GOT3 (cell line): ENCODE results near the gene NUMB.

Source experiments
- DNase-seq: peaks from one replicate; lab custom pipeline; 2025; ENCODE audit warnings: mixed read lengths; lab: John Stamatoyannopoulos, UW

The NUMB gene

GRCh38 chr14:73261075-73261474, 197.3 kb downstream of the NUMB start:
- no peak for DNase-seq

GRCh38 chr14:73260574-73260973, 197.8 kb downstream of the NUMB start:
- DNase-seq: no peak

DNA sequence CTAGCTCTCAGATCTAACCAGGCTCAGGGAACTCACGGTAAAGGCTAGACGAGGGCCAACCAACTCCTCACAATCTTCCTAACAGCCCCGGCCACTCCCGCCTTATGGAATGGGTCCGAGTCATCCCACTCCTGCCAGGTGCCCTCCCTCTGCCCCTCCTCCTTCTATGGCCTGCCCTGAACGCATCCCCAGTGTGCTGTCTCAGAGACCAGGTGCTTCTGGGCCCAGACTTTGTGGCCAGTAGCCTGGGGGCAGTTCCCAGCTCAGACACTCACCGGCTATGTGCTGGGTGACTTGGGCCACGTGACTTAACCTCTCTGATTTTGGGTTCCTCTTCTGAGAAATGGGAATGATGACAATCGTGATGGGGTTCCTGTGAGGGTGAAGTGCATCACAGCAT, 198.5 kb downstream of the NUMB start:
- DNase-seq: no peak

DNA sequence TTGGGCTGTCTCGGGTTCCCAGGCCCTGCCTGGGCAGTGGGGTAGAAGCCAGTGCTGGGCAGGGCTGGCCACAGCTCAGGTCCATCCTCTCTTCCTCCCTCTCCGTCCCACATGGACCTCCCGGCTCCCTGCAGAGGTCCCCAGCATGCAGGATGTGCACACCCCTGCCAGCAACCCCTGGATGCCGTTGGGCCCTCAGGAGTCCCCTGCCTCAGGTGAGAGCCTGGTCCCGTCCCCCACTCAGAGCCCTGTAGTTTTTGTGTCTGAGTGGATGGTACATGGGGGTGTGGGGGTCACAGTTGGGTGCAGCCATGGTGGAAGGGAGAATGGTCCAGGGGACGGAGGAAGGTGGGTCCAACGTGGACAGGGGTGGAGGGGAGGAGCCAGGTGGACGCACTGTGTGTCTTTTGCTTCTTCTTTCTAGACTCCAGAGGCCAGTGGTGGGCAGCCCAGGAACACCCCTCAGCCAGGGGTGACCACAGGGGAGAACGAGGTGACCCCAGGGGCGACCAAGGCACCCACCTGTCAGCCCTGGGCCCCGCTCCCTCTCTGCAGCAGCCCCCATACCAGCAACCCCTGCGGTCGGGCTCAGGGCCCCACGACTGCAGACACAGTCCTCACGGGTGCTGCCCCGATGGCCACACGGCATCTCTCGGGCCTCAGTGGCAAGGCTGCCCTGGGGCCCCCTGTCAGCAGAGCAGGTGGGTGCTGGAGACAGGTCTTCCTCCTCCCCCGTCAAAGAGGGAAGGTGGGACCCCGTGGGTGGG, 199.3 kb downstream of the NUMB start:
- DNase-seq: no peak

GRCh38 chr14:73258076-73258475, 200.3 kb downstream of the NUMB start:
- DNase-seq: no peak

DNA sequence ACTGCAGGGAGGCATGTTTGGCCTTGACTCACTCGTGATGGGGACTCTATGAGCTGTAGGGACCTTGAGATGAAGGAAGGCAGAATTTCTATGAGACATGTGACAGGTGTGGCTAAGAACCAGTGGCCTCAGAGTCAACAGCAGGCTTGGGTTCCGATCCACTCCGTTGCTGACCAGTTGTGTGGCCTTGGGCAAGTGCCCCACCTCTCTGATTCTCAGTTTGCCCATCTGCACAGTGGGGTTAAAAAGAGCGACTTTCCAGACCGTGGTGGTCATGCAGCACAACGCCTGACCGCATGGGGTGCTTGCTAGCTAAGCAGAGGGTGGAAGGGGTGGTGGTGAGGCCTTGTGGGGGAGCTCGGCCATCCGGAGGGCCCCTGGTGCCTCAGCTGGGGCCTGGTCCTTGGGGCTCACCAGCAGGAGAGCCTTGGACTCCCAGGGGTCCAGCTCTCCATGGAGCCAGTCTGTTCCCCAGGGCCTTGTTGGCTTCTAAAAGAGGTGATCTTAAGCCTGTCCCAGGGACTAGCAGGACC, 202.6 kb downstream of the NUMB start:
- no peak for DNase-seq

- no peak for DNase-seq
Observed at GRCh38 chr14:73255005-73255400, 203.3 kb downstream of the NUMB start.

DNA sequence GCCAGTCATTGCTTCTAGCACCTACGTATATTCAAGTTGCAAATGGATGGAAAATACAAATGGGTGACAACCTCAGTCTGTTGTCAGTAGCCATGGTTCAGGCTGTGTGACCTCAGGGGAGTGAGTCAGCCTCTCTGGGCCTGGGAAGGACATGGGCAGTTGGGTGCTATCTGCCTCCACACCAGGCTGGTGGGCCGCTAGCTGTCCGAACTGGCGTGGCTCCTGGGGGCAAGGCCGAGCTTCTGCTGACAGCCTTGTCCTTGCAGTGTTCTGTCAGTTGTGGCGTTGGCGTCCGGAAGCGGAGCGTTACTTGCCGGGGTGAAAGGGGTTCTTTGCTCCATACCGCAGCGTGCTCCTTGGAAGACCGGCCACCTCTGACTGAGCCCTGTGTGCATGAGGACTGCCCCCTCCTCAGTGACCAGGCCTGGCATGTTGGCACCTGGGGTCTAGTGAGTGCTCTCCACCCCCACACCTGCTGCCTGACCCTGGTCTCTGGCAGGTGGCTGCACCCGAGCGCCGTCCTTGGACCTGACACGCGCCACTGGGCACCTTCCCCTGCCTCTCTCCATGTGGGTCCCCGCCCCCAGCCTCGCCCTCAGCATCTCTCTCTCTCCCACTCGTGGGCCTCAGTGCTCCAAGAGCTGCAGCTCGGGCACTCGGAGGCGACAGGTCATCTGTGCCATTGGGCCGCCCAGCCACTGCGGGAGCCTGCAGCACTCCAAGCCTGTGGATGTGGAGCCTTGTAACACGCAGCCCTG, 203.9 kb downstream of the NUMB start:
- no peak for DNase-seq

DNA sequence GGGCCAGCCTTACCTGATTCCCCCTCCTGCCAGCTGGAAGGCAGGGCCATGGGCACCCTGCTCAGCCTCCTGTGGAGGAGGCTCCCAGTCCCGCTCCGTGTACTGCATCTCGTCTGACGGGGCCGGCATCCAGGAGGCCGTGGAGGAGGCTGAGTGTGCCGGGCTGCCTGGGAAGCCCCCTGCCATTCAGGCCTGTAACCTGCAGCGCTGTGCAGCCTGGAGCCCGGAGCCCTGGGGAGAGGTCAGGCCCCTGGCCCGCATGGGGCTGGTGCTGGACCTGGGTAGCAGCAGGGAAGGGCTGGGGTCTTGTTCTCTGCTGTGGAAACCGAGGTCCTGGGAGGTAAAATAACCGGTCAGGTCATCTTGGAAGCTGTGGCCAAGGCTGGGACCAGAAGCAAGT, 204.6 kb downstream of the NUMB start:
- no peak for DNase-seq

DNA sequence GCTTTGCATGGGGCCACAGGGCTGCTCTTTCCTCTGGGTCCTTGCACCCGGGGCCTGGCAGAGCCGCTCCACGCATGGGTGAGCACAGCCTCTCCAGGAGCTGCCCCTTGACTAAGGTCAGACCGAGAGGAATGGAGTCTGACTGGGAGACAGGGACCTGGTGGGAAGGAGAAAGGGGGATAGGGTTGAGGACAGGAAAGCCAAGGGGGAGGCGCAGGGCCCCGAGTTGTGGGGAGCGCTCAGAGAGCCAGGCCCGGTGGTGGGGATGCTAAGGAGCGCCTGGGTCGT, 205.1 kb downstream of the NUMB start:
- DNase-seq: no peak

GRCh38 chr14:73252491-73253322, 205.6 kb downstream of the NUMB start:
- no peak for DNase-seq

DNA sequence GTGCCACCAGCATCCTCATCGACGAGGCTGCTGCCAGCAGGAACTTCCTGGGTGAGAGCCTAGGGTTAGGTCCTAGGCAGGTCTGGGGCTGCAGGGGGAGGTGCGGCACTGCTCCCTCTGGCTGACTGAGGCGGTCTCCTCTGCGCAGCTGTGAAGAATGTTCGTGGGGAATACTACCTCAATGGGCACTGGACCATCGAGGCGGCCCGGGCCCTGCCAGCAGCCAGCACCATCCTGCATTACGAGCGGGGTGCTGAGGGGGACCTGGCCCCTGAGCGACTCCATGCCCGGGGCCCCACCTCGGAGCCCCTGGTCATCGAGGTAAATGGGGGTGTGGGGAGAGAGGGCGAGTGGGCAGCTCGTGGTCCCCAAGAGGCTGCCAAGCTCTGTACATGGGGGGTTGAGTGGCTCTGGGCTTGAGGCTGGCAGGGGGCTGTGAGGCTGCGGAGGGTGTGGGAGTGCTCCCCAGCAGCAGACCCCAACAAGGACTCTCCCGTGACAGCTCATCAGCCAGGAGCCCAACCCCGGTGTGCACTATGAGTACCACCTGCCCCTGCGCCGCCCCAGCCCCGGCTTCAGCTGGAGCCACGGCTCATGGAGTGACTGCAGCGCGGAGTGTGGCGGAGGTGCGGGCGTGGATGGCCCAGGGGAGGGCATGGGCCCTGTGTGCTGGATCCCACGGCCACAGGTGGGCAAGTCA, 206.7 kb downstream of the NUMB start:
- no peak for DNase-seq

DNA sequence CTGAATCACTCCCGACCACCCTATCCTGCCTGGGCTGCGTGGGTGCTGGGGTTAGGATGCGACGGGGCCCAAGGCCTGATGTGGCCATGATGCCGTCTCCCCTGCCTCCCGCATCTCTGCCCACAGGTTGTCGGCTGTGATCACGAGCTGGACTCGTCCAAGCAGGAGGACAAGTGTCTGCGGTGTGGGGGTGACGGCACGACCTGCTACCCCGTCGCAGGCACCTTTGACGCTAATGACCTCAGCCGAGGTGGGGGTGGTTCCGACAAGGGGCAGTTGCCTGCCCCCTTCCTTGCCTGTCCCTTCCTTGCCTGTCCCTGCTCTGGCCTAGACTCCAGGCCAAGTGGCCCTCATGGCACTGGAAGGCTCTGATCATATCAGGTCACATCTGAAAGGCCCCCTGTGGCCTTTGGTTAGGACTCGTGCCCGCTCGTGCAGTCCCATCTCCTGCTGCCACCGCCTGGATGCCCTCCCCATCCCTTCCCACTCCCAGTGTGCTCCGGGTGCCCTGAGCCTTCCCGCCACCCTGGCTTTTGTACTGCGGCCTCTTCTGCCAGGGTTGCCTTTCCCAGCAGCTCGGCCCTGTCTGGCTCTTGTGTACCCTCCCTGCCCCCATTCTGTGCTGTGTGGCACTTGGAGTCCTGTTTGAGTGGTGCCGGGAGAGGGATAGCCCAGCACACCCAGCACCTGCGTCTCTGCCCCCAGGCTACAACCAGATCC, 207.4 kb downstream of the NUMB start:
- no peak for DNase-seq

- DNase-seq: no peak
Observed at GRCh38 chr14:73250317-73250713, 208.0 kb downstream of the NUMB start.

- DNase-seq: no peak
Observed at GRCh38 chr14:73249564-73250316, 208.6 kb downstream of the NUMB start.

DNA sequence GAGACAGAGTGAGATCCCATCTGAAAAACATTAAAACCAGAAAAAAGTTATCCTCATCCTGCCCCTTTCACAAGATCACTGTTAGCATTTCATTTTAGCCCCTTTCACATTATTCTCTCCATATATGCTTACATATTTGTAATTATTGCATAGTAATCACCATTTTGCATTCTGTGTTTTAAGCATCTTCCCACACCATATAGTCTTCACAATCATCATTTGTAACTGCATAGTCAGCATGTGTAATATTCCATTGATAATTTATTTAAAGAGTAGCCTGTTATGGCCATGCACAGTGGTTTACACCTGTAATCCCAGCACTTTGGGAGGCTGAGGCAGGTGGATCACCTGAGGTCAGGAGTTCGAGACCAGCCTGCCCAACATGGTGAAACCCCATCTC, 209.2 kb downstream of the NUMB start:
- no peak for DNase-seq

GRCh38 chr14:73248108-73248868, 210.1 kb downstream of the NUMB start:
- DNase-seq: no peak

DNA sequence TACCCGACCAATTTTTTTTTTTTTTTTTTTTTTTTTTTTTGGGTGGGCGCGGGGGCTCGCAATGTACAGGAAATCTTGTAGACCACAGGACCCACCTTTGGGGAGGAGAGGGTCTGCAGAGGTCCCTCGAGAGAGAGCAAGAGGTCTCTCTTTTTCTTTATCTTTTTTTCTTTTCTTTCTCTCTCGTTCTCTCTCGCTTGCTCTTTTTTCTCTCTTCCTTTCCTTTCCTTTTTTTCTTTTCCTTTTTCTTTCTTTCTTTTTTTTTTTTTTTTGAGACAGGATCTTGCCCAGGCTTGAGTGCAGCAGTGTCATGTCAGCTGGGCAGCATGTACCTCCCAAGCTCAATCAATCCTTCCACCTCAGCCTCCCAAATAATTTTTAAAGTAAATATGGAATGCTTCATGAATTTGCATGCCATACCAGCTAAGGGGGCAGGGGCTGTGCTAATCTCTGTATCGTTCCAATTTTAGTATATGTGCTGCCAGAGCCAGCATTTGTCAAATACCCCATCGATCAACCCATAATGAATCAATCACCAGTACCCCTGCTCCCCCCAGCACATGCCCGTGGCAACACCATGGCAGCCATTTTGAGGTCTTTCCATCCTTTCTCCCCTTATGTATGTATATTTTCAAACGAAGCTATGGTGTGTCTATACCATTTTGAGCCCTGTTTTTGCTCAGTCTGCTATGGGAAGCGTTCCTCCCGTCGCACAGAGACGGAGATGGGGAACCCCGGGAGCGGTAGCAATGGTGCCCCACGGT, 211.8 kb downstream of the NUMB start:
- no peak for DNase-seq
